Measurements from ENCODE around the gene CALD1. TPM values are rescaled to one million over a fixed set of nuclear protein-coding genes. Genes with fewer than 3 reads are reported as not detected.

Gene CALD1
- total RNA-seq, 1 experiment from 2014 or later = 147 TPM

DNA sequence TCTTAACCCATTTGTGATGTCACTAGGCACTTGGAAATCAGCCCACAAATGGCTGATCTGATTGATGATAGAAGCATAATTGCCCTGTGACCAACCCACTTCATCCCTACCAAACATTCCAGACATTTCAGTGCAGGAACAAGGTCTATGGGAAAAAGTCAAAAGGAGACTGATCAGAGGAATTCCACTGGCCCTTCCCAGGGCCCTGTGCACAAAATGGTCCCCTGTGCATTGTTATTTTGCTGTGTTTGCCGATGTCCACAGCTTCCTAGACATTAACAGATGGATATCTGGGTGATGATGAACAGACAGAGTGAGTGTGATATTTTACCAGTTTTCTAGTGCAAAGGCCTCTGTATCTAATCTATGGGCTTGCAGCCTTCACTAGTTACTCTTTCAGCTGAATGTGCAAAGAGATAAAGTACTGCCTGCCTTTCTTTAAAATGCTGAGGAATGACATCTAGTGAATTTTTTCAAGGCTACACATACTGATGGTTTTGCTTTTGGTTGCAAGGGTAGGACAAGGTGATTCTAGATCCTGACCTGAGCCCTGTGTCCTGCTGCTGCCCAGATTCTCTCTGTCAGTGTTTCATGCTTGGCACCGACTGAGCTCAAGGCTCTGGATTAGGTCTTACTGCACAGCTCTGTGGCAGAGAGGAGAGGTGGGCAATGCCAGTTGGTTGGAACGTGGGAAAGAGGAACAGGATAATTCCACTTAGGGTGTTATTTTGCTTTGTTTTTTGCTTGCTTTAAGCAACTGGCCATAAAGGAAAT, 55.4 kb downstream of the CALD1 start:
- ChIA-PET POLR2A (no interaction called here), CTCF (no interaction called here)
- DNase-seq (ENCODE audit: low spot score) (no peak), ATAC-seq (no peak)
- no peak overlapping the region for H3K4me3 Mint-ChIP-seq
- 0 out of 2 replicates have a peak, but pooled peaks cover under 1% of the 10 kb centered on the region for H3K36me3 Mint-ChIP-seq
- TF ChIP-seq, protein P1, sequence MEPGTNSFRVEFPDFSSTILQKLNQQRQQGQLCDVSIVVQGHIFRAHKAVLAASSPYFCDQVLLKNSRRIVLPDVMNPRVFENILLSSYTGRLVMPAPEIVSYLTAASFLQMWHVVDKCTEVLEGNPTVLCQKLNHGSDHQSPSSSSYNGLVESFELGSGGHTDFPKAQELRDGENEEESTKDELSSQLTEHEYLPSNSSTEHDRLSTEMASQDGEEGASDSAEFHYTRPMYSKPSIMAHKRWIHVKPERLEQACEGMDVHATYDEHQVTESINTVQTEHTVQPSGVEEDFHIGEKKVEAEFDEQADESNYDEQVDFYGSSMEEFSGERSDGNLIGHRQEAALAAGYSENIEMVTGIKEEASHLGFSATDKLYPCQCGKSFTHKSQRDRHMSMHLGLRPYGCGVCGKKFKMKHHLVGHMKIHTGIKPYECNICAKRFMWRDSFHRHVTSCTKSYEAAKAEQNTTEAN (CRISPR knock-in tag; IDR thresholded peaks at IDR 0.05) = no peak
- no peaks in the 10 kb centered on the region for H3K9me3 Mint-ChIP-seq
- no peaks in the 10 kb centered on the region for H3K4me1 Mint-ChIP-seq
- H3K27me3 Mint-ChIP-seq (ENCODE audit: low read depth) = no peaks in the 10 kb centered on the region
- H3K27ac Mint-ChIP-seq = peak overlapping the region; percentile 91

DNA sequence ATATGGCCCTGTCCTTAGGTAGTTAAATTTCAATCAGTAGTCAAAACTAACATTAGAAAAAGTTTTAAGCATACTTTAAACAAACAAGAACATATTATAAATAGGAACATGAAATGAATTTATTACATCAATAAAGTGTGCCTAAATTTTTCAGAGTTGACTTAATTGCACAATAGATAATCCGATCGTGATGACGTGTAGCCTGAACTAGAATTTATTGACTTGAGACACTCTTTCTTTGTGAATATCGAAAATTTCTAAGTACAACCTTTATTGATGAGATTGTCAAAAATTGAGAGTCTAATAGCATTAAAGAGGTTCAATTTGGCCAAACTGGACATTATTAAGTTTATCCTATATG, 56.0 kb downstream of the CALD1 start:
- no peak for TF ChIP-seq E2F4 (CRISPR knock-in tag; IDR thresholded peaks at IDR 0.05; ENCODE audit: borderline replicate concordance, low read depth)
- no peak for TF ChIP-seq NR3C1 (CRISPR knock-in tag; conservative IDR thresholded peaks at IDR 0.05; ENCODE audit: low read depth)
- TF ChIP-seq FOXP1 (CRISPR knock-in tag; IDR thresholded peaks at IDR 0.05; ENCODE audit: borderline replicate concordance) = no peak
- TF ChIP-seq SP1 (CRISPR knock-in tag; conservative IDR thresholded peaks at IDR 0.05) = no peak
- no peak for TF ChIP-seq HMGXB4 (CRISPR knock-in tag; IDR thresholded peaks at IDR 0.05)
- no peak for TF ChIP-seq ZNF263 (CRISPR knock-in tag; IDR thresholded peaks at IDR 0.05; ENCODE audit: low read depth)
- CTCF ChIA-PET = no interaction called here
- DNase-seq (ENCODE audit: low spot score) (no peak), ATAC-seq (no peak)
- POLR2A ChIA-PET = no interaction called here
- Mint-ChIP-seq H3K4me1 (no peaks in the 10 kb centered on the region), H3K27me3 (ENCODE audit: low read depth) (no peaks in the 10 kb centered on the region), H3K36me3 (peaks cover 6% of the 10 kb centered on the region; the same call in 1 of the 2 replicates), H3K27ac (no peak overlapping the region), H3K9me3 (no peaks in the 10 kb centered on the region; the same call in 1 of the 2 replicates), H3K4me3 (no peak overlapping the region)

DNA sequence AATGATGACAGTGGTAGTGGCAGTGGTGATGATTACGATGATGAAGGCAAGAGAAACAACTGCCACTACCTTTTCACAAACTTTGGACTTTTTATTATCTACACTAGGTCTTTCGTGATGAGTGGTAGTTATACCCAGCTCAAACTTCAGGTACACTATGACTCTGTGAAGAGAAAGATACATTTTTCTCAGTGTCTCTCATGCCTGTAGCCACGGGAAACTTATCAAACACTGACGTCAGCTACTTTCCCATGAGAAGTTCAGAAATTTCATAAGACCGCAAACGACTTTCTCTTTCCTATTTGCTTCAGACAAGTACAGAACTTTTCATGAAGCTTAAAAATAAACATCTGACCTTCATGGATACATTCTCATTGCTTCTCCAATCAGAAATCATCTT, 57.0 kb downstream of the CALD1 start:
- H3K9me3 Mint-ChIP-seq = peaks cover 5% of the 10 kb centered on the region
- TF ChIP-seq, protein P2, sequence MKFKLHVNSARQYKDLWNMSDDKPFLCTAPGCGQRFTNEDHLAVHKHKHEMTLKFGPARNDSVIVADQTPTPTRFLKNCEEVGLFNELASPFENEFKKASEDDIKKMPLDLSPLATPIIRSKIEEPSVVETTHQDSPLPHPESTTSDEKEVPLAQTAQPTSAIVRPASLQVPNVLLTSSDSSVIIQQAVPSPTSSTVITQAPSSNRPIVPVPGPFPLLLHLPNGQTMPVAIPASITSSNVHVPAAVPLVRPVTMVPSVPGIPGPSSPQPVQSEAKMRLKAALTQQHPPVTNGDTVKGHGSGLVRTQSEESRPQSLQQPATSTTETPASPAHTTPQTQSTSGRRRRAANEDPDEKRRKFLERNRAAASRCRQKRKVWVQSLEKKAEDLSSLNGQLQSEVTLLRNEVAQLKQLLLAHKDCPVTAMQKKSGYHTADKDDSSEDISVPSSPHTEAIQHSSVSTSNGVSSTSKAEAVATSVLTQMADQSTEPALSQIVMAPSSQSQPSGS (CRISPR knock-in tag; IDR thresholded peaks at IDR 0.05; ENCODE audit: borderline replicate concordance, low read depth) = no peak
- TF ChIP-seq, protein P3, sequence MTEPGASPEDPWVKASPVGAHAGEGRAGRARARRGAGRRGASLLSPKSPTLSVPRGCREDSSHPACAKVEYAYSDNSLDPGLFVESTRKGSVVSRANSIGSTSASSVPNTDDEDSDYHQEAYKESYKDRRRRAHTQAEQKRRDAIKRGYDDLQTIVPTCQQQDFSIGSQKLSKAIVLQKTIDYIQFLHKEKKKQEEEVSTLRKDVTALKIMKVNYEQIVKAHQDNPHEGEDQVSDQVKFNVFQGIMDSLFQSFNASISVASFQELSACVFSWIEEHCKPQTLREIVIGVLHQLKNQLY (CRISPR knock-in tag; IDR thresholded peaks at IDR 0.05) = no peak
- TF ChIP-seq, protein P4, sequence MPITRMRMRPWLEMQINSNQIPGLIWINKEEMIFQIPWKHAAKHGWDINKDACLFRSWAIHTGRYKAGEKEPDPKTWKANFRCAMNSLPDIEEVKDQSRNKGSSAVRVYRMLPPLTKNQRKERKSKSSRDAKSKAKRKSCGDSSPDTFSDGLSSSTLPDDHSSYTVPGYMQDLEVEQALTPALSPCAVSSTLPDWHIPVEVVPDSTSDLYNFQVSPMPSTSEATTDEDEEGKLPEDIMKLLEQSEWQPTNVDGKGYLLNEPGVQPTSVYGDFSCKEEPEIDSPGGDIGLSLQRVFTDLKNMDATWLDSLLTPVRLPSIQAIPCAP (CRISPR knock-in tag; IDR thresholded peaks at IDR 0.05) = no peak
- TF ChIP-seq ZBTB21 (CRISPR knock-in tag; IDR thresholded peaks at IDR 0.05; ENCODE audit: borderline replicate concordance) = no peak
- no peak for TF ChIP-seq MXD4 (CRISPR knock-in tag; IDR thresholded peaks at IDR 0.05; ENCODE audit: borderline replicate concordance)
- no peak for TF ChIP-seq MYBL2 (CRISPR knock-in tag; IDR thresholded peaks at IDR 0.05)
- no peak for TF ChIP-seq ZNF671 (CRISPR knock-in tag; IDR thresholded peaks at IDR 0.05)
- no peak for TF ChIP-seq RORB (CRISPR knock-in tag; IDR thresholded peaks at IDR 0.05)
- no peak for TF ChIP-seq RELA (CRISPR knock-in tag; IDR thresholded peaks at IDR 0.05; ENCODE audit: borderline replicate concordance)
- TF ChIP-seq ZNF416 (CRISPR knock-in tag; IDR thresholded peaks at IDR 0.05) = no peak
- no peak for TF ChIP-seq ZNF219 (CRISPR knock-in tag; IDR thresholded peaks at IDR 0.05; ENCODE audit: borderline replicate concordance)
- TF ChIP-seq ZNF232 (CRISPR knock-in tag; IDR thresholded peaks at IDR 0.05) = no peak
- TF ChIP-seq, protein P5, sequence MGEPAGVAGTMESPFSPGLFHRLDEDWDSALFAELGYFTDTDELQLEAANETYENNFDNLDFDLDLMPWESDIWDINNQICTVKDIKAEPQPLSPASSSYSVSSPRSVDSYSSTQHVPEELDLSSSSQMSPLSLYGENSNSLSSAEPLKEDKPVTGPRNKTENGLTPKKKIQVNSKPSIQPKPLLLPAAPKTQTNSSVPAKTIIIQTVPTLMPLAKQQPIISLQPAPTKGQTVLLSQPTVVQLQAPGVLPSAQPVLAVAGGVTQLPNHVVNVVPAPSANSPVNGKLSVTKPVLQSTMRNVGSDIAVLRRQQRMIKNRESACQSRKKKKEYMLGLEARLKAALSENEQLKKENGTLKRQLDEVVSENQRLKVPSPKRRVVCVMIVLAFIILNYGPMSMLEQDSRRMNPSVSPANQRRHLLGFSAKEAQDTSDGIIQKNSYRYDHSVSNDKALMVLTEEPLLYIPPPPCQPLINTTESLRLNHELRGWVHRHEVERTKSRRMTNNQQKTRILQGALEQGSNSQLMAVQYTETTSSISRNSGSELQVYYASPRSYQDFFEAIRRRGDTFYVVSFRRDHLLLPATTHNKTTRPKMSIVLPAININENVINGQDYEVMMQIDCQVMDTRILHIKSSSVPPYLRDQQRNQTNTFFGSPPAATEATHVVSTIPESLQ (CRISPR knock-in tag; IDR thresholded peaks at IDR 0.05) = no peak
- no peak for TF ChIP-seq KAT7 (CRISPR knock-in tag; IDR thresholded peaks at IDR 0.05; ENCODE audit: borderline replicate concordance)
- no peak for TF ChIP-seq ZNF317 (CRISPR knock-in tag; IDR thresholded peaks at IDR 0.05; ENCODE audit: borderline replicate concordance, low read depth)
- TF ChIP-seq NR3C1 (CRISPR knock-in tag; conservative IDR thresholded peaks at IDR 0.05; ENCODE audit: low read depth) = no peak
- TF ChIP-seq CREM (CRISPR knock-in tag; IDR thresholded peaks at IDR 0.05) = no peak

More for the DNA sequence above, 57.0 kb downstream of the CALD1 start:
- H3K27me3 Mint-ChIP-seq (ENCODE audit: low read depth) = no peaks in the 10 kb centered on the region
- POLR2A ChIA-PET = no interaction called here
- H3K4me3 Mint-ChIP-seq = no peak overlapping the region
- DNase-seq (ENCODE audit: low spot score) (no peak), ATAC-seq (no peak)
- peaks cover 13% of the 10 kb centered on the region for H3K36me3 Mint-ChIP-seq
- no peak overlapping the region; the same call in 1 of the 2 replicates for H3K27ac Mint-ChIP-seq
- CTCF ChIA-PET = interaction anchor here (0.7 to 1.1 kb wide), 2 partner anchors 112 to 520 kb away, joined by 3 read pairs; partner anchors contain the start of gene SLC35B4
- no peaks in the 10 kb centered on the region for H3K4me1 Mint-ChIP-seq

Data from WTC11 (cell line).